H1 (cell line): ENCODE results near the gene AGBL4. TPM values are rescaled to one million over a fixed set of nuclear protein-coding genes. Genes with fewer than 3 reads are reported as not detected.

Experiments
- CTCF ChIA-PET: fragments of 300-600 bp; sonication (Branson Sonifier 250); formaldehyde crosslinking; loops from one replicate; lab custom pipeline; 2021; ENCODE audit not compliant: partially characterized antibody; lab: Charles Lee
- POLR2A ChIA-PET: fragments of 300-600 bp; sonication (Branson Sonifier 250); formaldehyde crosslinking; loops from one replicate; lab custom pipeline; 2021; ENCODE audit warnings: inconsistent platforms; ENCODE audit not compliant: partially characterized antibody; lab: Charles Lee
- DNase-seq, 2 experiments: peaks; one replicate each; pipeline versions ENCODE4 v3.0.0 to v3.0.0-alpha.2; 2010 to 2022; ENCODE audit warnings: low spot score in 2 of 2, low read depth in 1 of 2, mixed read lengths in 1 of 2
- FAIRE-seq: peaks from 2 replicates; lab custom pipeline; 2011; peaks lifted over from hg19 to GRCh38; lab: Jason Lieb, UNC
- H2AFZ ChIP-seq: 2 replicates; pipeline ENCODE4 v1.8.1; 2012; ENCODE audit warnings: low read length, inconsistent platforms
- H2AK5ac ChIP-seq: 2 replicates; pipeline ENCODE4 v1.6.1; 2013; ENCODE audit warnings: low read depth, low read length
- H2BK120ac ChIP-seq: replicated peaks from 2 replicates; pipeline ENCODE3; 2013; ENCODE audit warnings: low read depth, low read length, inconsistent platforms
- H2BK12ac ChIP-seq: 2 replicates; pipeline ENCODE4 v1.6.1; 2013; ENCODE audit warnings: low read depth, low read length
- H2BK15ac ChIP-seq: 2 replicates; pipeline ENCODE4 v1.6.1; 2013; ENCODE audit warnings: low read length
- H2BK20ac ChIP-seq: 2 replicates; pipeline ENCODE4 v1.6.1; 2013; ENCODE audit warnings: low read length
- H2BK5ac ChIP-seq: 2 replicates; pipeline ENCODE4 v1.6.1; 2013; ENCODE audit warnings: low read depth, low read length
- H3K14ac ChIP-seq: 2 replicates; pipeline ENCODE4 v1.6.1; 2013; ENCODE audit warnings: inconsistent platforms; ENCODE audit not compliant: insufficient read length
- H3K18ac ChIP-seq: 2 replicates; pipeline ENCODE4 v1.6.1; 2013; ENCODE audit warnings: low read length; ENCODE audit errors: extremely low read depth
- H3K23ac ChIP-seq: 2 replicates; pipeline ENCODE4 v1.6.1; 2013; ENCODE audit warnings: inconsistent platforms; ENCODE audit not compliant: insufficient read length
- H3K23me2 ChIP-seq: 2 replicates; pipeline ENCODE4 v1.6.1; 2013; ENCODE audit warnings: low read depth, low read length
- H3K27ac ChIP-seq: 2 replicates; pipeline ENCODE4 v1.6.1; 2011; ENCODE audit warnings: low read depth, low read length, inconsistent platforms
- H3K27me3 ChIP-seq, 4 experiments: replicated peaks in 1 of 4; 1 replicate in 1 of 4; 2 replicates in 3 of 4; pipeline versions ENCODE4 v1.6.1 to v1.8.1; 2011 to 2013; ENCODE audit warnings: low read length in 3 of 4, mild to moderate bottlenecking in 3 of 4, inconsistent platforms in 2 of 4, mixed read lengths in 2 of 4, moderate library complexity in 1 of 4; ENCODE audit not compliant: control insufficient read depth in 3 of 4, insufficient read depth in 3 of 4; ENCODE audit errors: extremely low read depth in 1 of 4
- H3K36me3 ChIP-seq, 4 experiments: 2 replicates each; pipeline versions ENCODE4 v1.6.1 to v1.8.1; 2011 to 2013; ENCODE audit warnings: mild to moderate bottlenecking in 4 of 4, low read length in 3 of 4, moderate library complexity in 2 of 4, control low read depth in 1 of 4, inconsistent platforms in 1 of 4; ENCODE audit not compliant: insufficient read depth in 4 of 4, control insufficient read depth in 2 of 4
- H3K4ac ChIP-seq: replicated peaks from 2 replicates; pipeline ENCODE3; 2013; ENCODE audit warnings: low read length, low read depth, mixed read lengths, inconsistent platforms; ENCODE audit not compliant: insufficient read length
- H3K4me1 ChIP-seq, 4 experiments: replicated peaks in 1 of 4; 1 replicate in 1 of 4; 2 replicates in 3 of 4; pipeline versions ENCODE4 v1.6.1 to v1.8.1; 2011 to 2013; ENCODE audit warnings: low read length in 3 of 4, inconsistent platforms in 2 of 4, mixed read lengths in 1 of 4; ENCODE audit not compliant: insufficient read depth in 4 of 4, control insufficient read depth in 3 of 4
- H3K4me2 ChIP-seq, 2 experiments: 2 replicates each; pipeline versions ENCODE4 v1.6.1 to v1.8.1; 2011 to 2013; ENCODE audit warnings: low read depth in 2 of 2, low read length in 2 of 2, control low read depth in 1 of 2, inconsistent platforms in 1 of 2, mild to moderate bottlenecking in 1 of 2; ENCODE audit not compliant: insufficient read depth in 1 of 2
- H3K4me3 ChIP-seq, 4 experiments: fragments of 200-600, 300-600 bp in 1 of 4; sonication (generic), shearing (Covaris generic), sonication (Bioruptor Twin) in 1 of 4; 2 replicates each; pipeline versions ENCODE4 v1.5.1 to v1.8.1; 2011 to 2016; ENCODE audit warnings: low read length in 4 of 4, low read depth in 3 of 4, control low read depth in 2 of 4, inconsistent platforms in 2 of 4, mild to moderate bottlenecking in 2 of 4, mixed read lengths in 1 of 4, moderate library complexity in 1 of 4; ENCODE audit not compliant: insufficient read depth in 2 of 4; ENCODE audit errors: extremely low read depth in 1 of 4
- H3K56ac ChIP-seq: replicated peaks from 2 replicates; pipeline ENCODE3; 2013; ENCODE audit warnings: low read depth, mild to moderate bottlenecking, mixed read lengths, low read length, inconsistent platforms; ENCODE audit not compliant: insufficient read length
- H3K79me1 ChIP-seq: 2 replicates; pipeline ENCODE4 v1.6.1; 2013; ENCODE audit warnings: low read depth, low read length, control low read depth
- H3K79me2 ChIP-seq, 2 experiments: 2 replicates each; pipeline versions ENCODE4 v1.6.1 to v1.8.1; 2012 to 2013; ENCODE audit warnings: low read length in 2 of 2, mild to moderate bottlenecking in 2 of 2, inconsistent platforms in 1 of 2; ENCODE audit not compliant: insufficient read depth in 2 of 2, control insufficient read depth in 1 of 2
- H3K9ac ChIP-seq, 4 experiments: replicated peaks in 1 of 4; 1 replicate in 1 of 4; 2 replicates in 3 of 4; pipeline versions ENCODE4 v1.6.1 to v1.8.1; 2011 to 2013; ENCODE audit warnings: low read depth in 3 of 4, low read length in 3 of 4, control low read depth in 2 of 4, mild to moderate bottlenecking in 2 of 4, moderate library complexity in 2 of 4, inconsistent platforms in 1 of 4; ENCODE audit errors: extremely low read depth in 1 of 4
- H3K9me3 ChIP-seq, 2 experiments: 2 replicates each; pipeline versions ENCODE4 v1.6.1 to v1.8.1; 2012 to 2013; ENCODE audit warnings: mild to moderate bottlenecking in 2 of 2, moderate library complexity in 2 of 2, control low read depth in 1 of 2, inconsistent platforms in 1 of 2, low read depth in 1 of 2, low read length in 1 of 2, mixed read lengths in 1 of 2; ENCODE audit not compliant: insufficient read depth in 2 of 2
- H4K20me1 ChIP-seq, 2 experiments: replicated peaks in 1 of 2; 2 replicates each; pipeline versions ENCODE3 to v1.8.1; 2011 to 2013; ENCODE audit warnings: inconsistent platforms in 2 of 2, low read length in 2 of 2, mild to moderate bottlenecking in 1 of 2; ENCODE audit not compliant: insufficient read depth in 2 of 2, control insufficient read depth in 1 of 2
- H4K5ac ChIP-seq: 2 replicates; pipeline ENCODE4 v1.6.1; 2013; ENCODE audit warnings: low read length, low read depth, mixed read lengths, inconsistent platforms; ENCODE audit not compliant: insufficient read length
- H4K8ac ChIP-seq: 2 replicates; pipeline ENCODE4 v1.8.0; 2013; ENCODE audit warnings: mild to moderate bottlenecking, moderate library complexity, low read length, inconsistent platforms; ENCODE audit not compliant: insufficient read depth; ENCODE audit errors: extremely low read depth
- H4K91ac ChIP-seq: replicated peaks from 2 replicates; pipeline ENCODE3; 2013; ENCODE audit warnings: low read length, mixed read lengths, inconsistent platforms; ENCODE audit not compliant: insufficient read length
- ASH2L ChIP-seq: fragments of 200-600, 300-600 bp; sonication (generic); IDR thresholded peaks from one replicate; pipeline ENCODE4 v1.7.1; 2017; ENCODE audit warnings: low read length
- CHD2 ChIP-seq: IDR thresholded peaks from 2 replicates; pipeline ENCODE4 v1.6.1; 2012; ENCODE audit warnings: low read length, improper control_type of control experiment
- CTBP2 ChIP-seq: IDR thresholded peaks from 2 replicates; pipeline ENCODE4 v1.7.0; 2011; ENCODE audit warnings: borderline replicate concordance, mild to moderate bottlenecking, moderate library complexity, mixed read lengths, low read length; ENCODE audit not compliant: insufficient read depth, insufficient read length
- EP300 ChIP-seq, 2 experiments: IDR thresholded peaks; 1 replicate in 1 of 2; 2 replicates in 1 of 2; pipeline ENCODE4 v1.6.1; 2011 to 2012; ENCODE audit warnings: low read depth in 2 of 2, low read length in 2 of 2, mild to moderate bottlenecking in 2 of 2, borderline replicate concordance in 1 of 2, inconsistent platforms in 1 of 2, moderate library complexity in 1 of 2
- HDAC2 ChIP-seq, 2 experiments: fragments of 300-600 bp in 1 of 2; sonication (generic) in 1 of 2; IDR thresholded peaks; 2 replicates each; pipeline ENCODE4 v1.6.1; 2011 to 2012; ENCODE audit warnings: low read depth in 2 of 2, low read length in 2 of 2, mild to moderate bottlenecking in 2 of 2, moderate library complexity in 2 of 2, borderline replicate concordance in 1 of 2, inconsistent platforms in 1 of 2
- KDM5A ChIP-seq: fragments of 200-600 bp; IDR thresholded peaks from 2 replicates; pipeline ENCODE4 v1.7.1; 2012; ENCODE audit warnings: mild to moderate bottlenecking, low read length, inconsistent platforms, mixed read lengths
- NRF1 ChIP-seq: IDR thresholded peaks from 2 replicates; pipeline ENCODE4 v1.6.1; 2011; ENCODE audit warnings: mild to moderate bottlenecking, low read depth, low read length, improper control_type of control experiment
- SIN3A ChIP-seq, 2 experiments: IDR thresholded peaks in 1 of 2; conservative IDR thresholded peaks in 1 of 2; 2 replicates each; pipeline ENCODE4 v1.6.1; 2011 to 2012; ENCODE audit warnings: low read length in 2 of 2, improper control_type of control experiment in 1 of 2, low read depth in 1 of 2, mild to moderate bottlenecking in 1 of 2
- SUZ12 ChIP-seq: fragments of 200-600 bp; sonication (generic); IDR thresholded peaks from 2 replicates; pipeline ENCODE4 v1.6.1; 2012; ENCODE audit warnings: mild to moderate bottlenecking, inconsistent platforms, low read length, moderate library complexity, mixed read lengths
- TBP ChIP-seq: IDR thresholded peaks from 2 replicates; pipeline ENCODE4 v1.6.1; 2011; ENCODE audit warnings: low read depth, low read length, improper control_type of control experiment
- TCF12 ChIP-seq: IDR thresholded peaks from 2 replicates; pipeline ENCODE4 v1.6.1; 2011; ENCODE audit warnings: low read depth, mild to moderate bottlenecking, low read length
- ZNF274 ChIP-seq: IDR thresholded peaks from 2 replicates; pipeline ENCODE4 v1.7.0; 2012; ENCODE audit warnings: low read length, borderline replicate concordance; ENCODE audit errors: extremely low read depth
- WGBS, 2 experiments: shearing (Covaris generic) in 1 of 2; methylation state at CpG; one replicate each; pipeline versions ENCODE4 v1.1.6 to v1.1.7; 2013 to 2015; ENCODE audit warnings: low lambda C conversion rate in 2 of 2, mixed read lengths in 2 of 2, inconsistent platforms in 1 of 2, low coverage in 1 of 2, missing lambda C conversion rate in 1 of 2; ENCODE audit not compliant: insufficient replicate concordance in 2 of 2, insufficient coverage in 1 of 2, insufficient read length in 1 of 2; ENCODE audit errors: extremely low coverage in 1 of 2, missing lambda C conversion rate in 1 of 2; 5-methylcytosine and 5-hydroxymethylcytosine counted together
- polyA plus RNA-seq, 7 experiments: library from polyadenylated mRNA; depleted of rRNA in 3 of 7; stranded (reverse) in 5 of 7; unstranded in 2 of 7; fragments of >200 nt in 5 of 7; fragments of 200-250 nt in 2 of 7; gene quantifications; 1 replicate in 5 of 7; 2 replicates in 1 of 7; 4 replicates in 1 of 7; pipeline versions ENCODE4 v1.2.1 to v1.2.3, GENCODE V29; 2011 to 2013; ENCODE audit warnings: missing spikeins in 2 of 7, mixed read lengths in 2 of 7
- total RNA-seq: library from RNA; stranded (reverse); fragmentation: NEBNext Ultra II Directional; extraction: Animal tissue kit (Norgen Biotek cat#: 25700); gene quantifications from 2 replicates; pipeline ENCODE4 v1.2.1, GENCODE V29; 2021
- TF ChIP-seq, protein P1 (sequence below): IDR thresholded peaks from 2 replicates; pipeline ENCODE4 v1.6.1; 2012; ENCODE audit warnings: inconsistent platforms

The AGBL4 gene
- total and polyA plus RNA-seq, 2 of the 8 experiments (the other 6 are each of a cell fraction or from before 2014, with no cell fraction given) = 0.41 to 0.45 TPM

DNA sequence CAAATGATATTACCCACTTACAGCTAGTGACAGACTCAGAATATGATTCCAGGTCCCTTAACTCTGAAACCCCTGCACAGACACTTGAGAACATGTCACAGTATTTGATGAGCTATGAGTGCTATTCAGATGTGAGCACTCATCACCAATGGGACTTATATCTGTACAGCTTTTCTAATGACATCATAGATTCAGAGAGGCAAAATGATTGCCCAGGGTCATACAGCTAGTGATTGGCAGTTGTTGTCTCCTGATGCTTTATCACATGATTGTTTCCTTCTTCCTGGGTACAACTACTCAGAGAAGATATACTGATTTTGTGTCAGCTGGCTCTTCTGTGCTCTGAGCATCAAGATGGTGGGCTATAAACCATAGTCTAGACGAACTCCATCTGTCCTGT is 819.0 kb downstream of the AGBL4 start:
- Histone ChIP-seq H3K18ac (no peak overlapping the region), H3K23me2 (no peaks in the 10 kb centered on the region; the same call in 1 of the 2 replicates), H2AFZ (no peak overlapping the region), H3K14ac (no peak overlapping the region), H2AK5ac (no peak overlapping the region), H3K56ac (no peak overlapping the region), H3K27ac (no peak overlapping the region), H2BK5ac (no peak overlapping the region), H3K4me3 (no peak overlapping the region), H3K36me3 (no peaks in the 10 kb centered on the region), H3K27me3 (no peaks in the 10 kb centered on the region), H3K4me2 (no peak overlapping the region), H4K20me1 (no peaks in the 10 kb centered on the region), H3K9ac (no peak overlapping the region), H2BK15ac (no peak overlapping the region), H4K91ac (no peak overlapping the region), H3K4ac (no peak overlapping the region), H4K8ac (no peak overlapping the region), H2BK20ac (no peak overlapping the region), H2BK12ac (no peak overlapping the region), H3K79me2 (no peaks in the 10 kb centered on the region), H3K4me1 (no peaks in the 10 kb centered on the region), H3K9me3 (peaks cover 74 to 85% of the 10 kb centered on the region in 2 experiments), H2BK120ac (no peak overlapping the region), H3K23ac (no peak overlapping the region), H3K79me1 (no peaks in the 10 kb centered on the region), H4K5ac (no peak overlapping the region)
- no peak for DNase-seq
- ChIA-PET CTCF (no interaction called here), POLR2A (no interaction called here)
- FAIRE-seq = no peak
- WGBS, 2 experiments = 57% methylated on average over 1 of the region's 1 CpG; no CpG with 5 or more reads in 1 of the 2 experiments
- TF ChIP-seq NRF1 = no peak
- TF ChIP-seq ZNF274 = no peak
- no peak for TF ChIP-seq TBP
- TF ChIP-seq TCF12 = no peak
- TF ChIP-seq SUZ12 = no peak
- TF ChIP-seq KDM5A = no peak
- no peak for TF ChIP-seq HDAC2 (IDR thresholded peaks at IDR 0.05; ENCODE audit: borderline replicate concordance in 1 of 2, low read depth in 2 of 2, low read length in 2 of 2)
- no peak for TF ChIP-seq CHD2
- no peak for TF ChIP-seq ASH2L
- TF ChIP-seq SIN3A (conservative IDR thresholded peaks at IDR 0.05 in 1 of 2, IDR thresholded peaks at IDR 0.05 in 1 of 2; ENCODE audit: low read depth in 1 of 2, low read length in 2 of 2) = no peak
- TF ChIP-seq, protein P1, sequence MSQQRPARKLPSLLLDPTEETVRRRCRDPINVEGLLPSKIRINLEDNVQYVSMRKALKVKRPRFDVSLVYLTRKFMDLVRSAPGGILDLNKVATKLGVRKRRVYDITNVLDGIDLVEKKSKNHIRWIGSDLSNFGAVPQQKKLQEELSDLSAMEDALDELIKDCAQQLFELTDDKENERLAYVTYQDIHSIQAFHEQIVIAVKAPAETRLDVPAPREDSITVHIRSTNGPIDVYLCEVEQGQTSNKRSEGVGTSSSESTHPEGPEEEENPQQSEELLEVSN = no peak
- no peak for TF ChIP-seq EP300 (IDR thresholded peaks at IDR 0.05; ENCODE audit: borderline replicate concordance in 1 of 2, low read depth in 2 of 2, low read length in 2 of 2)
- TF ChIP-seq CTBP2 = no peak
